ENCODE data around the gene RAD51B. TPM values are rescaled to one million over a fixed set of nuclear protein-coding genes. Genes with fewer than 3 reads are reported as not detected.

Gene RAD51B
- total and polyA plus RNA-seq, 2 of the 13 experiments (the other 11 are each of a cell fraction or from before 2014, with no cell fraction given): 7.0 to 9.5 TPM

- FAIRE-seq (no peak), DNase-seq (ENCODE audit: low spot score) (no peak), ATAC-seq (no peak)
- Histone ChIP-seq H3K36me3 (replicated peaks in 1 of 2; ENCODE audit: control insufficient read depth in 1 of 2, insufficient read depth in 2 of 2, low read length in 2 of 2) (no peaks in the 10 kb centered on the region), H3K4me2 (ENCODE audit: low read depth, low read length) (no peak overlapping the region), H2AFZ (ENCODE audit: low read length) (no peak overlapping the region), H3K79me2 (ENCODE audit: insufficient read depth, low read length) (no peaks in the 10 kb centered on the region), H3K27ac (ENCODE audit: extremely low read length, insufficient read depth, low read length) (no peak overlapping the region), H3K4me3 (replicated peaks in 1 of 3; ENCODE audit: insufficient read depth in 1 of 3, low read depth in 2 of 3, low read length in 3 of 3) (no peak overlapping the region), H3K9ac (ENCODE audit: insufficient read depth, low read depth, low read length) (no peak overlapping the region), H3K9me3 (ENCODE audit: low read length) (no peaks in the 10 kb centered on the region), H4K20me1 (ENCODE audit: insufficient read depth, low read length) (no peaks in the 10 kb centered on the region), H3K4me1 (ENCODE audit: insufficient read depth, low read length) (peaks cover 52% of the 10 kb centered on the region), H3K27me3 (ENCODE audit: control insufficient read depth in 1 of 2, insufficient read depth in 2 of 2, low read length in 2 of 2) (no peaks in the 10 kb centered on the region)
- ChIA-PET CTCF (ENCODE audit: low intra/inter-chr PET ratio, low total read pairs) (no interaction called here), POLR2A (no interaction called here)
- intact Hi-C loops (cut with micrococcal nuclease; ENCODE audit: unreplicated experiment): no loop called here
- no TSS peak for BruUV-seq (replicated peaks)
- in situ Hi-C loops (cut with HindIII; ENCODE audit: extremely low pct_ligation_motif_present, low pct_unique_long_range_greater_than_20kb): no loop called here
- TF ChIP-seq ARNT (IDR thresholded peaks at IDR 0.05) (no peak), CEBPZ (IDR thresholded peaks at IDR 0.05; ENCODE audit: low read length) (no peak), NONO (IDR thresholded peaks at IDR 0.05) (no peak), NONO (CRISPR knock-in tag; conservative IDR thresholded peaks at IDR 0.05) (no peak), MLLT10 (CRISPR knock-in tag; IDR thresholded peaks at IDR 0.05) (no peak), CBFB (CRISPR knock-in tag; IDR thresholded peaks at IDR 0.05) (no peak), RFX3 (CRISPR knock-in tag; IDR thresholded peaks at IDR 0.05) (no peak), MEF2D (CRISPR knock-in tag; IDR thresholded peaks at IDR 0.05) (no peak), ZNF850 (CRISPR knock-in tag; conservative IDR thresholded peaks at IDR 0.05) (no peak), ZFP41 (CRISPR knock-in tag; IDR thresholded peaks at IDR 0.05; ENCODE audit: borderline replicate concordance) (no peak), MATR3 (CRISPR knock-in tag; IDR thresholded peaks at IDR 0.05) (no peak)
Observed at GRCh38 chr14:68284333-68284732, 464.8 kb downstream of the RAD51B start.

All from HepG2 (cell line).